Lung (tissue), 12 donors: Measurements from ENCODE around the gene RABGAP1L. TPM values are rescaled to one million over a fixed set of nuclear protein-coding genes. Genes with fewer than 3 reads are reported as not detected.

ENCODE experiments used
- ATAC-seq: fragments of 200-7000 bp; cut with Tn5 transposase; one replicate; pipeline ENCODE4 v1.9.1; 2020; ENCODE audit warnings: moderate number of reproducible peaks; ENCODE audit not compliant: insufficient read depth, low FRiP score
- DNase-seq, 3 donors: peaks; one replicate each; pipeline ENCODE4 v3.0.0-alpha.2; 2013 to 2017
- H3K27ac ChIP-seq, 2 donors: one replicate each; pipeline ENCODE4 v1.5.1; 2013; ENCODE audit warnings: mild to moderate bottlenecking in 2 of 2, moderate library complexity in 2 of 2, control low read depth in 1 of 2, inconsistent platforms in 1 of 2, low read depth in 1 of 2, low read length in 1 of 2
- H3K27me3 ChIP-seq, 3 donors: one replicate each; pipeline ENCODE4 v1.5.1; 2013; ENCODE audit warnings: low read length in 2 of 3; ENCODE audit not compliant: control insufficient read depth in 3 of 3, insufficient read depth in 3 of 3
- H3K36me3 ChIP-seq, 4 donors: one replicate each; pipeline ENCODE4 v1.5.1; 2013; ENCODE audit warnings: low read length in 4 of 4, mild to moderate bottlenecking in 1 of 4, moderate library complexity in 1 of 4; ENCODE audit not compliant: control insufficient read depth in 4 of 4, insufficient read depth in 4 of 4
- H3K4me1 ChIP-seq, 5 donors: one replicate each; pipeline ENCODE4 v1.5.1; 2013; ENCODE audit warnings: low read length in 5 of 5, mild to moderate bottlenecking in 2 of 5, moderate library complexity in 1 of 5; ENCODE audit not compliant: control insufficient read depth in 5 of 5, insufficient read depth in 5 of 5
- H3K4me3 ChIP-seq: one replicate; pipeline ENCODE4 v1.5.1; 2013; ENCODE audit warnings: mild to moderate bottlenecking, control low read depth, moderate library complexity
- H3K9ac ChIP-seq, 2 donors: one replicate each; pipeline ENCODE4 v1.5.1; 2013; ENCODE audit warnings: low read length in 2 of 2, control low read depth in 1 of 2; ENCODE audit not compliant: insufficient read depth in 1 of 2
- H3K9me3 ChIP-seq, 4 donors: one replicate each; pipeline ENCODE4 v1.5.1; 2013; ENCODE audit warnings: low read length in 3 of 4, mild to moderate bottlenecking in 1 of 4, moderate library complexity in 1 of 4; ENCODE audit not compliant: control insufficient read depth in 4 of 4, insufficient read depth in 3 of 4
- CTCF ChIP-seq: IDR thresholded peaks from 2 replicates; pipeline ENCODE4 v1.5.1; 2012; ENCODE audit warnings: mild to moderate bottlenecking; ENCODE audit errors: control extremely low read depth, extremely low read depth
- WGBS, 2 donors: extraction: QIAGEN DNeasy Blood & Tissue Kit; methylation state at CpG; one replicate each; pipeline ENCODE4 v1.1.7; 2013; 5-methylcytosine and 5-hydroxymethylcytosine counted together
- polyA plus RNA-seq, 2 donors: library from polyadenylated mRNA; stranded (reverse); fragments of 200-250 nt; gene quantifications; one replicate each; pipeline ENCODE4 v1.2.1, GENCODE V29; 2013
- total RNA-seq, 2 donors: library from RNA; depleted of rRNA in 1 of 2; stranded (reverse); fragments of >200 nt in 1 of 2; gene quantifications; one replicate each; pipeline ENCODE4 v1.2.1, GENCODE V29; 2014 to 2021
- donor health status: control.
- donor health status: control.
- donor health status: Bipolar disorder and iron deficiency.
- donor health status: healthy.
- donor health status: DM: yes; HTN: yes; CAD: no.

The RABGAP1L gene
- total and polyA plus RNA-seq, 4 donors: 16.0 to 123 (median 44.5) TPM

DNA sequence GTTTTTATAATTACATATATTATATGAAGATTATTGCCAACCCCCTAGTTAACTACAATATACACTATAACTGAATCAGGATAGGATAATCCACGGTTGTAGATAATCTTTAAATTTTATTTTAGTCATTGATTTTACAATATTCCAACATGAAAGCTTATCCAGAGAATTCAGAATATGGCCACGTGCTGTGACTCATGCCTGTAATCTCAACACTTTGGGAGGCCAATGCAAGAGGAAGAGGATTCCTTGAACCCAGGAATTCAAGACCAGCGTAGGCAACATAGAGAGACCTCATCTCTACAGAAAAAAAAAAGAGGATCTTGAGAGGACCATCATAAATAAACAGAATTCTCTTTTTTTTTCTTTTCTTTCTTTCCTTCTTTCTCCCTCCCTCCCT lies 720.9 kb downstream of the RABGAP1L start:
- no peaks in the 10 kb centered on the region for H3K27me3 ChIP-seq
- no peak overlapping the region for H3K9ac ChIP-seq
- no peak overlapping the region for H3K27ac ChIP-seq
- H3K4me3 ChIP-seq: no peak overlapping the region
- H3K9me3 ChIP-seq: no peaks in the 10 kb centered on the region
- ATAC-seq (no peak), DNase-seq (no peak)
- peaks cover 0 to 3% (median 0%) of the 10 kb centered on the region in 4 donors for H3K36me3 ChIP-seq
- WGBS, 2 donors: 91 to 93% methylated on average over 3 of the region's 3 CpGs
- no peak for TF ChIP-seq CTCF
- peaks cover 0 to 36% (median 4%) of the 10 kb centered on the region in 5 donors for H3K4me1 ChIP-seq

DNA sequence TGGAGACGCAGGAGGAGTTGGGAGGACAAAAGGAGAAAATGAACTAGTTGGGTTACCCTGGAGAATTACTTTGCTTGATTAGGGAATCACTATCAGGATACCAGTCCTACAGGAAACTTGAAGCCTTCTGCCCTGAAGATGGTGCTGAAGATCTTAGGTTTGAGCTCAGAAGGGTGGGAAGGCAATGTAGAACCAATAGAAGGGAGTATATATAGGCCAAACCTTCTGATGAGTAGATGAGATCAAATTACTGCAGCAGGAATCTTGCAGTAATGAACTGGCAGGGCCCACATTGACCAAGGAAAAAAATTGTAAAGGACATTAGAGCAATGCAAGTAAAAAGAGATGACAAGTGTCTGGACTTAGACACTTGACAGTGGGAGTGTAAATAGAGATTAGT lies 724.1 kb downstream of the RABGAP1L start:
- ATAC-seq: no peak
- no peaks in the 10 kb centered on the region for H3K27me3 ChIP-seq
- 87 to 95% methylated on average over 1 of the region's 1 CpG for WGBS, 2 donors
- H3K36me3 ChIP-seq: no peaks in the 10 kb centered on the region
- TF ChIP-seq CTCF: no peak
- H3K9me3 ChIP-seq: no peaks in the 10 kb centered on the region
- H3K27ac ChIP-seq: no peak overlapping the region
- DNase-seq: peak in 2 of 3 donors; percentile 41 to 58
- H3K9ac ChIP-seq: no peak overlapping the region
- H3K4me3 ChIP-seq: no peak overlapping the region
- peaks cover 0 to 16% (median 4%) of the 10 kb centered on the region in 5 donors for H3K4me1 ChIP-seq

DNA sequence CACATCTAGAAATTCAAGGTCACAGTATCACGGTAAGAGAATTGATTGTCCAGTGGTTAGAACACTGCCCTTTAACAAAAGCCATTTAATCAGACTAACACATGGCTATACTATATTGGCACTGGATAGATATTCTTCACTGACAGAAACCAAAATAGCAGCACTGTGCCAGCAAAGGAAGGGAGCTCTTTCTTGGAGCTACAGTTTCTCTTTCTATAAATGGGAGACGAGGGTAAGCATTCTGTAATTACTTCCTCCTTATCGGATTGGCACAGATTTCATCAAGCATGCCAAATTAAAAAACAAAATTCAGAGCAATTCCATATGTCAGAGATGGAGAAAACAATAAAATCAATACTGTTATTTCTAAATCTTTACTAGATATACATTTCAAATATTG lies 724.7 kb downstream of the RABGAP1L start:
- TF ChIP-seq CTCF: no peak
- no peak overlapping the region for H3K27ac ChIP-seq
- WGBS, 2 donors: 23 to 27% methylated on average over 3 of the region's 3 CpGs
- no peaks in the 10 kb centered on the region for H3K27me3 ChIP-seq
- H3K9me3 ChIP-seq: no peaks in the 10 kb centered on the region
- no peaks in the 10 kb centered on the region for H3K36me3 ChIP-seq
- peaks cover 0 to 16% (median 4%) of the 10 kb centered on the region in 5 donors for H3K4me1 ChIP-seq
- DNase-seq (peak in 2 of 3 donors; percentile 43 to 48), ATAC-seq (no peak)
- no peak overlapping the region for H3K4me3 ChIP-seq
- no peak overlapping the region for H3K9ac ChIP-seq

GRCh38 chr1:174884566-174884965 lies 725.2 kb downstream of the RABGAP1L start:
- no peaks in the 10 kb centered on the region for H3K9me3 ChIP-seq
- 79 to 91% methylated on average over 2 of the region's 2 CpGs for WGBS, 2 donors
- H3K27ac ChIP-seq: no peak overlapping the region

More at GRCh38 chr1:174884566-174884965, 725.2 kb downstream of the RABGAP1L start:
- H3K9ac ChIP-seq: no peak overlapping the region
- no peaks in the 10 kb centered on the region for H3K27me3 ChIP-seq
- DNase-seq (no peak), ATAC-seq (no peak)
- H3K36me3 ChIP-seq: peaks cover 0 to 2% (median 0%) of the 10 kb centered on the region in 4 donors
- H3K4me3 ChIP-seq: no peak overlapping the region
- H3K4me1 ChIP-seq: peaks cover 0 to 16% (median 4%) of the 10 kb centered on the region in 5 donors
- TF ChIP-seq CTCF: no peak
